Measurements from ENCODE around the gene IL1RAP.

GRCh38 chr3:190595179-190595795 is 81.4 kb downstream of the IL1RAP start:
- TF ChIP-seq CTCF (IDR thresholded peaks at IDR 0.05): no peak
- TF ChIP-seq POLR2A (IDR thresholded peaks at IDR 0.05): no peak

Measured in thyroid gland (tissue), 4 donors.